ENCODE data around the gene F2RL3.

DNA sequence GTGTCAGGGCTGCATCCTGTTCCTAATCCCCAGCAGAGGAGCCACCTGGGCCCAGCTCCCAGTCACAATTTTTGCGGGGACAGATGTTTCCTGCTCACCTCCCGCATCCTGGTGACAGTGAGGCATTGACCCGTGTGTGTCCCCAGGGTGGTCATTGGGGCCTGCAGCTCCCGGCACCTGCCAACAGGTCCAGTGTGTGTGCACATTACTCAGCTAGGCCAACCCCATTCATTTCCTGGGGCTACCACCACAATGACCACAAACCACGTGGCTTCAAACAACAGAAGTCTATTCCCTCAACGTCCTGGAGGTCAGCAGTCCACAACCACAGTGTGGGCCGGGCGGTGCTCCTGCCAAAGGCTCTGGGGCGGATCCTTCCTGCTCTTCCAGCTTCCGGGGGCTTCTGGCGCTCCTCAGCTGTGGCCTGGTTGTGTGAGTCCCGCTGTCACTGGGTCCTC lies 11.9 kb upstream of the F2RL3 start:
- TF ChIP-seq CTCF (IDR thresholded peaks at IDR 0.05; ENCODE audit: insufficient read depth, low read depth, low read length) (no peak), EZH2 (IDR thresholded peaks at IDR 0.05; ENCODE audit: insufficient read depth, low read length) (no peak)
